Subcutaneous adipose tissue (tissue), 4 donors: Measurements from ENCODE around the gene IWS1. TPM values are rescaled to one million over a fixed set of nuclear protein-coding genes. Genes with fewer than 3 reads are reported as not detected.

Source experiments
- total RNA-seq, 4 donors: library from RNA; depleted of rRNA; stranded (reverse); fragments of >200 nt; gene quantifications; one replicate each; pipeline ENCODE4 v1.1.0, GENCODE V29; 2016
- TF ChIP-seq, protein P1 (sequence below): fragments of 450-650 bp; IDR thresholded peaks from one replicate; pipeline ENCODE4 v1.5.1; 2016; ENCODE audit warnings: low read depth, mild to moderate bottlenecking, control low read depth, antibody characterized with exemption, moderate library complexity

Gene IWS1
- total RNA-seq, 4 donors from 2014 or later: 27.2 to 42.7 (median 34.9) TPM

DNA sequence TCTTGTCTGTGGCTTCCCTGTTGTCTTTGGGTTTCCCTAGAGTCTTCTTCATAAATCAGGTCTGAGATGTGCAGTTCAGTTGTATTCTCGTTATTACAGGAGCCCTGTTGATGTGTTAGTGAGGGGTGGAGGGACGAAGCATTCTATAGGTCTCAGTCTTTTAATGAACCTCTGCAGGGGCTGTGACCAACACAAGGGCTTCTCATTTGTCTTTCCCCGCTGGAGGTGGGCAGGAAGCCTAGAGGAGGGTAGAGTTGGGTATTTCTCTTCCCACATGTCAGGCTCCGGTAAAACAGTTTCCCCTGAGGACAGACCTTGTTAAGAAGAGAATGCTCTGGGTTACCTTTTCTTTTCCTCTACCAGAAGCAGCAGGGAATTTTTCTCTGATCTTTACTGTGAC lies 76.9 kb downstream of the IWS1 start:
- TF ChIP-seq, protein P1, sequence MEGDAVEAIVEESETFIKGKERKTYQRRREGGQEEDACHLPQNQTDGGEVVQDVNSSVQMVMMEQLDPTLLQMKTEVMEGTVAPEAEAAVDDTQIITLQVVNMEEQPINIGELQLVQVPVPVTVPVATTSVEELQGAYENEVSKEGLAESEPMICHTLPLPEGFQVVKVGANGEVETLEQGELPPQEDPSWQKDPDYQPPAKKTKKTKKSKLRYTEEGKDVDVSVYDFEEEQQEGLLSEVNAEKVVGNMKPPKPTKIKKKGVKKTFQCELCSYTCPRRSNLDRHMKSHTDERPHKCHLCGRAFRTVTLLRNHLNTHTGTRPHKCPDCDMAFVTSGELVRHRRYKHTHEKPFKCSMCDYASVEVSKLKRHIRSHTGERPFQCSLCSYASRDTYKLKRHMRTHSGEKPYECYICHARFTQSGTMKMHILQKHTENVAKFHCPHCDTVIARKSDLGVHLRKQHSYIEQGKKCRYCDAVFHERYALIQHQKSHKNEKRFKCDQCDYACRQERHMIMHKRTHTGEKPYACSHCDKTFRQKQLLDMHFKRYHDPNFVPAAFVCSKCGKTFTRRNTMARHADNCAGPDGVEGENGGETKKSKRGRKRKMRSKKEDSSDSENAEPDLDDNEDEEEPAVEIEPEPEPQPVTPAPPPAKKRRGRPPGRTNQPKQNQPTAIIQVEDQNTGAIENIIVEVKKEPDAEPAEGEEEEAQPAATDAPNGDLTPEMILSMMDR: no peak

DNA sequence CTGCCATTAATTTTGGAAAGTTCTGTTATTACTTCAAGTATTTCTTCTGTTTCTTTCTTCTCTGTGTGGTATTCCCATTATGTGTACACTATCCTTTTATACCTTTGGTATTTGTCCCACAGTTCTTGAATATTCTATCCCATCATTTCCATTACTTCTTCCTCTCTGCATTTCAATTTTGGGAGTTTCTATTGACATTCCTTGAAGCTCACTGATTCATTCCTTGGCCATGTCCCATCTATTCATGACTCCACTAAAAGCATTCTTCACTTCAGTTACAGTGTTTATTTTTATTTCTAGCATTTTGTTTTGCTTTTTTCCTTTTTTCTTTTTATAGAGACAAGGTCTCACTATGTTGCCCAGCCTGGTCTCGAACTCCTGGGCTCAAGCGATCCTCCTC lies 77.8 kb downstream of the IWS1 start:
- TF ChIP-seq, protein P1: no peak

- TF ChIP-seq, protein P1: no peak
These were observed 86.9 kb downstream of the IWS1 start for GRCh38 chr2:127439343-127439742.

- TF ChIP-seq, protein P1: no peak
These were observed 88.2 kb downstream of the IWS1 start for GRCh38 chr2:127437781-127438726.

GRCh38 chr2:127437056-127437455 lies 89.2 kb downstream of the IWS1 start:
- TF ChIP-seq, protein P1: no peak

- TF ChIP-seq, protein P1: no peak
These were observed 91.8 kb downstream of the IWS1 start for GRCh38 chr2:127434515-127434914.

GRCh38 chr2:127431408-127432023 lies 94.8 kb downstream of the IWS1 start:
- TF ChIP-seq, protein P1: no peak
